Endothelial cell of hepatic sinusoid (primary cell): Measurements from ENCODE around the gene DDX3Y.

Source experiments
- in situ Hi-C: cut with HindIII; loops from 2 replicates; pipeline ENCODE4 v1.10.0; 2017; ENCODE audit warnings: low sequenced_read_pairs

The DDX3Y gene

DNA sequence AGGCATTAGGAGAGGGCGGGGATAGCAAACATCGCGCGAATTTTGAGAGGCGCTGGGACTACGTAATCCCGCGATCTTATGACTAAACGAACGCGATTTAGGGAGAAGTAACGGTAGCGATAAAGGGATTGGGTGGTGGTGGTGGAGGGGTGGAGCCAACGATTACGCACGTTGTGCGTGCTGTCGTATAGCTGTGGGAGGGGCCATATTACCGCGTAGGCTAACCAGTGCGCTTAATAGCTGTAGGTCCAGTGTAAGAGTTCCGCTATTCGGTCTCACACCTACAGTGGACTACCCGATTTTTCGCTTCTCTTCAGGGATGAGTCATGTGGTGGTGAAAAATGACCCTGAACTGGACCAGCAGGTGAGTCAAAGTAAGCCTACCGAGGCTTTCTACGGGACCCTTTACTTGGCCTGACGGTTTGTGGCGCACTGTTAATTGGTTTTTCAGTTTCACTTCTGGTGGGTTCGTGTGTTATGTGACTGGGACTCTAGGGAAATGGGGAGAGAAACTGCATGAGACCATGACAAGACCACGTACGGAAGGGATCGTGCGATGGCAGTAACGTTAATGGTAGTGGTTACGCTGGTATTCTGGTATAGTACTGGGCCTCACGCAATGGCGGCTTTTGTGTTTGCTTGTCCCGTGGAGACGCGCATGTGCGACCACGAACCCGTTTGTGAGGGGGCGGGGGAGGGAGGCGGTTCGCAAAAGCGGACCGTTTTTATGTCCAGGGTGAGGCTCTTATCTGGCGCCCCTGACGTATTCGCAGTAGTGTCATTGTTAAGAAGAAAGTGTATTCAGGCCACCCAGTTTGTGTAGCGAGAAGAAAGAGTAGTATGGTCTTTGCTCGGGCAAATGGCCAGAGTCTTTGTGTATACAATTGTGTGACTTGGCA is at the start of gene DDX3Y:
TSS of gene DDX3Y (plus strand) at position 251 of the 899 bp plus-strand sequence. CDS start at position 320, 69 bp downstream.
- in situ Hi-C loops = no loop called here

DNA sequence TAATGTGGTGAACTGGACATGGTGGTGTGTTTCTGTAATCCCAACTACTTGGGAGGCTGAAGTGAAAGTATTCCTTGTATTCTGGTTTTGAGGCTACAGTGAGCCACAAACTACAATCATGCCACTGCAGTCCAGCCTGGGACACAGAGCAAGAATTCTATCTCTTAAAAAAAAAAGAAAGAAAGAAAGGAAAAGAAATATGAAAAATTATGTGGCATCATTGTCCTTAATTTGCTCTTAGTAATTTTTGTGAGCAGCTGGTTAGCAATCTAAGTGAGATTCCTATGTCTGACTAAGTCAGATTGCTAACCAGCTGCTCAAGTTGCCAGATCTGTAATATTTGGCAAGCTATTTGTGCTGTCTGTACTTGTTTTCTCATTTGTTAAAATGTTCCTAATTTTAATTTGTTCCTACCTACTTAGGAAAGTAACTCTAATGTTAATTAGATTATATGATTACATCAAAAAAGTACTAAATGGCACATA is 48.8 kb upstream of the DDX3Y start:
- in situ Hi-C loops = no loop called here

DNA sequence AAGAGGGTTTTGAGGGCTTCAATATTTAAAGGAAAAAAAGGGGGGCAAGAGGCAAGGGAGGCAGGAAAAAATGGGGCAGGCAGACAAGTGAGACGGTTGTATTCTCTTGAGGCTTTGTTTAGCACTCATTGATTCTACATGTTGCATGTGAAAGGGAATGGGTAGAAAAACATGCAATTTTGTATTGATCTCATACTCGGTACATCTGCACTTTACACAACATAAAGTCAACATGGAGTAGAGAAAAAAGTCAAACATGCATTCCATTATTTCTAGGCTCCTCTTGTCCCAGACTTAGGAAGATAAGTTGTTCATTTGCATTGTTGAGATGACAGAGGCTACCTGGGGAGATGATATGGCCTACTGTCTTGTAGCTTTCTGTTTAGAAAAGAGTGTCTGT is 36.7 kb upstream of the DDX3Y start:
- in situ Hi-C loops = no loop called here

DNA sequence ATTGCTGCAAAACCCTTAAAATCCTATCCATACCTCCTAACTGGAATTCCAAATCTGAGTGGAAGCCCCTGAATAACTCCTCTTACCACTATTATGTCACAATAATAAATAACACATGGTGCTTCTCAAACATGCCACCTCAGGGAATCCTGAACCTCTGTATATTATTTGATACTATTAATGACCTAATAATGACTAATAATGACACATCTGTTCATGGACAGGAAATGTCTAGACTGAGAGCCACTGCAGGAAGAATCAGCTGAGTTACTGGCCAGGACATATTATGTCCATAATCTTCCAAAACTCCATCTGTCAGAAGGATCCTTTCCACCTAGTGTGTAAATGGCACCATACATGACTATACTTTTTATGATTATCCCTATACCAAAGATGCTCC is 7.7 kb upstream of the DDX3Y start:
- in situ Hi-C loops = no loop called here

DNA sequence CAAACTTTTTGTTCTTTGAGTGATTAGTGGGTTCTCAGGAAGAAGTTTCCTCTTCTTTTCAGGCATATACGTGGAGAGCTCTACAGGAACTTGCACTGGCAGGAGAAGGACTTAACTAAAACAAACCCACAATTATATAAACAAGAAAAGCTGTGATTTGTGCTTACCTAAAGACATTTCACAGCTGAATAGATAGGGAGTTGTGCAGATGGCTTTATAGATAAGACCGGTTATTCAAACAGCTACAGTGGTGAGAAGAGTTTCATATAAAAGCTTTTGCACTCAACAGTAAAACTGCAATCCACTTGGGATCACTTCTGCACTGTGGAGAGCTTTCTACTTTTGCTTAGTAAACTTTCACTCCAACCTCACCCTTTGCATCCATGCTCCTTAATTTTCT is 6.1 kb upstream of the DDX3Y start:
- in situ Hi-C loops = no loop called here

DNA sequence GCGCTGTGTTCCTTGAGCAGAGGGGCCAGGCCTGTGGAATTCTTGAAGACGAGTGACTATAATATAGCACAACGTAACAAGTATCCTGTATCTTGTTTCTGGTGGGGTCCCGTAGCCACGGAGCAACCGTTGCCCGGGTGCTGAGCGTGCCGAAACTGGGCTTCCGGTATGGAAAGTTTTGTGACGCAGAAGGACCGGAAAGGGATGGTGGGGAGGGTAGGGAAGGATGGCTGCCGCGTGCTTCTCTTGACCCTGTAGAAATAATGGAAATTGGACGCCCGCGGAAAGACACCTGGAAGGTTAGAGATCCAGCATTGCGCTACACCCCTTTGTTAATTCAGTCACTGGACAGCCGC is 827 bp downstream of the DDX3Y start:
- in situ Hi-C loops = no loop called here

DNA sequence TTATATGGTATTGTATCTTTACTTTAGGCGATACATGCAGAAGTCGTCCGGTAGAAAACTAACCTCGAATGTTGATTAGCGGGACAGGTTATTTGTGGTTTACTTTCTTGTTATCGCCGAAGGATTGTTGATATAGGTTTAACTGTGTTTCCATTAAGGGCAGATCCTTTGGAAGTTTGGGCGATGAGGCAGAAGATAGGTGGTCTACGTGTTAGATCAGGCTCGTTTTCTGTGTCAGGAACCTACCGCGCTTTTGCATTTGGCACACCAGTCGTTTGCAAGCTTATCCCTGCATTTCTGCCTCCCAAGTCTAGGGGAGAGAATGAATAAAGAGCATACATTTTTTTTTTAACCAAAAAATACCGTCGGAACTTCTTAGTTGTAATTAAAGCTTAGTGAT is 1.2 kb downstream of the DDX3Y start:
- in situ Hi-C loops = no loop called here

DNA sequence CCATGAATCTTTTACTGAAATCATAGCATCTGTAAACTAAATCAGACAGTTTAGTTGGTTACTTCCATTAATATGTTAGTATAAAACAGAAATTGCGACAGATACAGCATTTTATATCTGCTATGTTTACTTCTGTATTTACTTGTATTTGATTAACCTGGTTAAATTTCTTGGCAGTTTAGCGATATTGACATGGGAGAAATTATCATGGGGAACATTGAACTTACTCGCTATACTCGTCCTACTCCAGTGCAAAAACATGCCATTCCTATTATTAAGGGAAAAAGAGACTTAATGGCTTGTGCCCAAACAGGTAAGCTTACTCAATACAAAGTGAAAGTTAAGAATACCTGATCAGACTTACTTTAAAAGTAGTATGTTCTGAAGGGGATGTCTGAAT is 8.9 kb downstream of the DDX3Y start:
- in situ Hi-C loops = no loop called here

DNA sequence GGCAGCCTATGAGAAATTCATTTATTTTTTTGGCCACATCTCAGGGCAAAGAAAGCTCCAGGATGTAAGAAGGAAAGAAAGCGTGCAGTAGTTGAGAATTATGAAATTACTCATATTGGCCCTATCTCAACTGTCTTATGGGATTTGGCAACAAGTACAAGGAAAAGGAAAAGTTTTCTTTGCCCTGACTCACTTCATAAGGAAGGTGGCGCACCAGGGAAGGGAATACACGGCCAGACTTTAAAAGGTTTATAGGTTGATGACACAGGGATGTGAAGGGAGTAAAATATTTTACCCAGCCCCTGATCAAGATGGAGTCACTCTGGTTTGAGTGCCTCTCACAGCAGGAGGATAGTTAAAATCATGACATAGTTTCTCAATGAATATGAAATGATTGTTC is 23.4 kb downstream of the DDX3Y start:
- in situ Hi-C loops = no loop called here

DNA sequence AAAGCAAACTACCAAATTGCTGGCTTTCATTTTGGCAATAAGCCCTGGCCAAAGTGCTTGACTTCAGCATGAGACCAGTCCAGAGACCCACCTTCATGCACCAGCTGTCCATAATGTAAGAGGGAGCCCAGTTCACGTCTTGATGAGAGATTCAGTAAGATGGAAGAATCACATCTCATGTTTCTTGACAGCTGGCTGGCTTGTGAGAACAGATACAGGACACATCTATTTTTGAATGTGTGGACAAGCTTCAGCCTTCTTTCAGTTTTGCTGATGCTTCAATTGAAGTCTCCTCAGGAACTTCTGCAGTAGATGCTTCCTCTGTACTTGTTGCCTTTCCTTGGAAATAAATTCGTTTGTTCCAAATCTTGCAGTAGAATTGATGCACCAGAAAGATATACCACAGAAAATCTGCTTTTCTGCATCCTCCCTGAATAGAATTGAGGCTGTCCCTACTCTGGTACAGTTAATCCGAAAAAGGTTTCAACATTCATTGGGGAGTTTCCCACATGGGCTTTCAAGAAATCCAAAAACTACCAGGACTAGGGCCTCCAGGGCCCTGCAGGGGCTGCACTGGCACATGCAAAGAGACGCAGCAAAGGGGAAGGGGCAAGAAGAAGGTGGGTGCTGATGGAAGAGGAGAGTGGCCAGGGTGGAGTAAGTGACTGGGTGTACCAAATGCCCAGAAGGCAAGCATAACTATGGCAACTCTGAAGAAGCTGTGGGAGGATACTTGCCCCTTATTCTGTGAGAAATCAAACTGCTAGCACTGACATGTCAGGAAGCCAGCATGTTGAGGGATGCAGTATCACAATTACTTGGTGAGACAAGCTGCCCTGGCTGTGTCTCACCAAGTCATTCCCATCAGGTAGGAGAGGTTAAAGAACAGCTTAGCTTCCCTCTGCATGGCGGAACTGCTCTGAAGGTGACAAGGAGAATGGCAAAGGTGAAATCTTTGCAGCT is 37.3 kb downstream of the DDX3Y start:
- in situ Hi-C loops = no loop called here
